Measurements from ENCODE around the gene CHRNB2.

Gene CHRNB2

DNA sequence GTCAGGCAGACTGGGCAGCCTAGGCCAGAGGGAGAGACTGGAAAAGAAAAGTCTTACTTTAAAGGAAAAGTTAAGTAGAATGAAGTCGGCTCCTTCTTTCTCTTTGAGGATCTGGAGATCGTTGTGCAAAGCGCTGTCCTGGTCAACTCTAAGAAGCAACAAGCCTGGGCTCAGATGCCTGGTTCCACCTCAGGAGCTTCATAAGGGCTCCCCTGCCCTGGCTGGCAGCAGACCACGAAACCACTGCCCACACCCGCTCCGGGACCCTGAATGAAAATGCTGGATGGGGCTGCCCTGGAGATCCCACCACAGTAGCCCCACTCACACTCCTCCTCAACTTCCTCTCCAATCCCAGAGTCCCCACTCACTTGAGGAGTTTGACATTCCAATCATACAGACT is 15.5 kb upstream of the CHRNB2 start:
- no peak for DNase-seq (ENCODE audit: low read depth)

DNA sequence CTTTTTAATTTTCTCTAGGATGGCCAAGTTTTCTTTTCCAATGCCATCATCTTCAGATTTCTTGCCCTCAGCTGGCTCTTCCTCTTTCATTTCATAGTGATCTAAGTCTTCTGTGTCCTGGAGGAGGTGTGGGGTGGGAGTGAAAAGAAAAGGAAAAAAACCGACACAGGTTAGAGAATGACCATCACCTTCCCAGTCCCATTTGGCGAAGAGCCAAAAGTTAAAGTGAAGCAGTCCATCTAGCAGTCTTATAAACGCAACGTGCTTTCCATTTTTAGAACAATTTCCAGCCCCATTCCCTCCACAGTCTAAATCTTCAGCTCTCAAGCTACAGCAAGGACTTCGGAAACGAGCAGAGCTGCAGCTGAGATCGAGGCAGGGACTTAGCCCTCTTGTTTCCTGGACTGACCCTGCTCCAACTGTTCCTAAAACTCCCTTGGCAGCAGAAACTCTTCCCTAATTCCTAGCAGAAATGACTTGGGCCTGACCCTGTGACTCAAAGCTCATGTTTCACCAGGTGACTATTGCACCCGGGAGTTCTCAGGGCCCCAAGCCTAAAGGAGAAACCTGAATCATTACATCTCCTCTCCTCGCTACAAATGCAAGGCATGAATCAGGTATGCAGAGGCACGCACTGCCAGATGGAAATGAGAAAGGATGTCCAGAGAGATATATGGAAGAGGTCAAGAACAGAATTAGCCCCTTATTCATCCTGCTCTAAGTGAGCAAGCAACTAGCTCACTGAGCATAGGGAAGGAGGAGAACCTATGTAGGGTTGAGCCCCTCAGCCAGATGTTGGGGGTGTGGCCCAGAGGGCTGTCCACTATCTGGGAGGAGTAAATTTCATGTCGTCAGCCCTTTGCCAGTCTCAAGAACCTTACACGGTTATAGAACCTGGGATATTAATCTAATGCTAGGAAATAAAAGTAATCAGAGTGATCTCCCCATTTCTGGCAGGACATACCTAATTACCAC is 14.2 kb upstream of the CHRNB2 start:
- no peak for DNase-seq (ENCODE audit: low read depth)

DNA sequence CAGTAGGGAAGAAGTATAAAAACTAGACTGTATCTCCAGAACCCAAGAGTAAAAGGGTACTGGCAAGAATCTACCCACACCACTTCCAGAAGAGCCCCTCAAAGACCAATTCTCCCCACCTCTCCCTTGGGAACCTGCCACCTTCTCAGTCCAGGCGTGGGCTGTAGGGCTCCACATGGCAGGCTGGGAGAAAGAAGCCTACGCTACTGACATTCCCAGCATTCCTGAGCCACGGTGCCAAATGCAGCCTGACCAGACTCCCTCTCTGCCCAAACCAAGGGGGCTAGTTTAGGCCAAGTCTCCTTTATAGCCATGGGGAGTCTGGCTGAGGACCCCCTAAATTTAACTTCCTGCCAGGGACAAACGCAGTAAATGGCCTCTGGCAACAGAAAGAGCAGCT is 11.2 kb upstream of the CHRNB2 start:
- DNase-seq (ENCODE audit: low read depth): no peak

DNA sequence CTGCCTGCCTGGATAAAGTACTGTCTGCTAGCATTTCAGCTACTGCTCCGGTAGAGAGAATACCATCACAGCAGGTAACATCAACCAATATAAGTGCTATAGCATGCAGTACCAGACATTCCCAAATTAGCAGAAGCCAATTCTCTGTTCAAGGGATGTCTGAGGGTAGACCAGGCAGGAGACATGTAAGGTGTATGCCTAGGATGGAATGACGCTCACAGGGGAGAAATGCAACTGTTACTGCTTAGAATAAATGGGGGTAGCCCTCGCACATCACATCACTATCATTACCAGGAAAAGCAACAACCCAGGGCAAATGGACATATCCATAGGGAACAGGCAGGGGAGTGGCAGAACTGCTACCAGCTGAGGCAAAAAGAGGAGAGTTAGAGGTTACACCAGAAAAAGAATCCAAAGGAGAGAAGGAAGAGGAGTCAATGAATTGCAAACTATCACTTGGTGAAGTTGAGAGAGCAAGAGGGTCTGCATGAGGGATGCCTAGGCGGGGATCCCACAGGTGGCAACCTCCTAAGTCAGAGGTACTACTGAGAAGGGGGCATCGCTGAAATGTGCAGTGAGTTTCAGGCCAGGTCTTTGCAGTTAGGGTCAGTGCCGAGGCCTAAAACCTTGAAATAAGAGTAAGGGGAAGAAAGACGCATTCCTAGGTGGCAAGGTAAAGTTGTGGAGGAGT is 10.2 kb upstream of the CHRNB2 start:
- no peak for DNase-seq (ENCODE audit: low read depth)

DNA sequence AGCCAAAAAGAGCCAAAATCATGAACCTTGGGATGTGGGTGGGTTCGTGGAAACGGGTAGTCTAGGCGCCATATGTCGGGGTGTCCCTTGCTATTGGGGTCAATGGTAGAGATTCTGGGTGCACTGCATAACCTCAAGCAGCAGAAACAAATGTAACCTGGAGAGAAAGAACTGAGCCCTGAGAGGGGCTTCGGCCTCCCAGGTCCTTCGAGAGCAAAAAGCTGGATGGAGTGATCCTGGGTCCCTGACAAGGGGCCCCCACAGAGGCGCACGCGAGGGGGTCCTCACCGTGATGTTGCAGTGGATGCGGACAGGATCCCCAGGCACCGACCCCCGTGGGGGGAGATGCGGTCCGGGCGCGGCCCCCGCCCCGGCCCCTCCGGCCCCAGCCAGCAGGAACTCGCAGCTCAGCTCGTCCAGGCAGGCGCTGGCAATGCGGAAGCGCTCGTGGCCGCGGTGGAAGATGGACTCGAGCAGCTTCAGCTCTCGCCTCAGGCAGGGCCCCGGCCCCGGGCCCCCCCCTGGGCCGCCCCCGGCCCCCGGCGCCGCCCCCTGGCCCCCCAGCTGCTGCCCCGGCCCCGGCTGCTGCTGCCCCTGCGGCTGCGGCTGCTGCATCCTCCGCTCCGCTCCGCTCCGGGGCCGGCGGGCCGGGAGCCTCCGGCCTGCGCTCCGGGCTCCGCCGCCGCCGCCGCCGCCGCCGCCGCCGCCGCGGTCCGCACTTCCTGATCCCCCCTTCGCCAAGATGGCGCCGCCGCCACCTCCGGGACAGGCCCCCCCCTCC is 9.4 kb upstream of the CHRNB2 start, which contains the start of gene UBE2Q1:
Gene UBE2Q1, minus strand, starts transcription at position 724 of the 781 bp plus-strand sequence. Its CDS starts 109 bp downstream, at position 615.
- peak; percentile 15 for DNase-seq (ENCODE audit: low read depth)

DNA sequence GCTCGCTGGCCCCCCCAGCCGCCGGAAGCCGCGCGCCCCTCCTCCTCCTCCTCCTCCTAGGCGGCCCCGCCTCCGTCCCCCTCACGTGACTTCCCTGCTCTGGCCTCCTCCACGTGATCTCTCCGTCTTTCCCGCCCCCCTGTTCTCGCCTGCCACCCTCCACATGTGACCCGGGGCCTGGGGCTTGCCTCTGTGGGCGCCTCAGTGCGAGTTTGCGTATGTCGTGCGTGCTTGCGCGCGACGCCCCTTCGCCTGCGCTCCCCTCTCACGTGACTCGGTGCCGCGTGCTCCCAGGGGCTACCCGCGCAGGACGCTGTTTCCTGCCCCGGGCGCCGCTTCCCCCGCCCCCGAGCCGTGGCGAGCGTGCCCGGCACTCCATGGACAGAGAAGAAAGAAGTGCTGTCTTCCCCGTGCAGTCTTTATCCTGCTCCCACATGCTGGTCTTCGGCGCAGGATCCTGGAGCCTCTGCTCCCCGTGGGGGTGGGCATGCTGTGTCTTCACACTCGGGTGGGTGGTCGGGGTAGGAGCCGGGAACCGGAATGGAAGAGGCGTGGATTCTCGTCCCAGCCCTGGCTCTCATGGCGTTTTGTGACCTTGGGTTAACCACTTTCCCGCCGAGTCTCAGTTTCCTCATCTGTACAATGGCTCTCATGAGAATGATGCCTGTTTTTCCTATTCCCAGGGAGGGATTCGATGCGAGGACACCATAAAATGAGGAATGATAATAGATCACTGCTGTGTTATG is 8.7 kb upstream of the CHRNB2 start:
- DNase-seq (ENCODE audit: low read depth): peak; percentile 99

DNA sequence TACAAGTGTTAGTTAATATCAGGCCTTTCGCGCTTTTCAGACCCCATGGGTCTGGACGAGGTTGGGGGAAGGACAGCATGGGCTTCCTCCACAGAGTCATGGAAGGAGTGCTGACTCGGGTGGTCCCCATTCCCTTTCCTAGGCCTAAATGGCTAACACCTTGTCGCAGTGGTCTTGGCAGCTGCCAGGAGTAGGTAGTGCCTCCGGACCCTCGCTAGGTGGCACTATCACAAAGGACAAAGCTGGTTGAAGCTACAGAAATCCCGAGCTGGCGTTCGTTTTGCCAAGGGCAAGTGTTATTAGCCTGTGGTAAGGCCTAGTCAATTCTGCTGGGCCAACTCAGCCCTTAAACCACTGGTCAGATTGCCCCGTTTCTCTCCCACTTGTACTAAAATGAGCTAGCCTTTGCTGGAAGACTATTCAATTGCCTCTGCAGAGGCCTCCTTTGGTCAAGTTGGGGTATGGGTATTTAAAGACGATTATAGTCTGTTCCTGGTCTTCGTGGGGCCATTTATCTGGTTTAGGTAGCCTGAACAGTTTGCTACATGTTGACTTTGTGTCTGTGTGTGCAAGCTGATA is 8.0 kb upstream of the CHRNB2 start:
- peak; percentile 68 for DNase-seq (ENCODE audit: low read depth)

DNA sequence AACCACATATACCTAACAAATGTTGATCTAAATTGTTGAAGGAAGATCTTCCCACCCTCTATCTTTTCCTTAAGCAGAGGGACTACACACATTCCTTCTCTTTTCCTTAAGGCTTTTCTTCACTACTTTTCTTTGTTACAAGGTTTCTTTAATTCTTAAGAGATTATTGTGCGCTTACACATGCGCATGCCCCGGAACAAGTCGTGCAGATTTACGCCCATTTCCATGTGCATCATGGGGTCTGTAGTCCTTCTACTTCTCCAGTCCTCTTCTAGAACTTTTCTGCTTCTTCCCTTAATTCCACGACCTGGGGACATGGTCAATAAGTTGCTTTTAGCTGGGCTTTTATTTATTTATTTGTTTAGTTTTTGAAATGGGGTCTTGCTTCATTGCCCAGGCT is 1.7 kb upstream of the CHRNB2 start:
- DNase-seq (ENCODE audit: low read depth): no peak

DNA sequence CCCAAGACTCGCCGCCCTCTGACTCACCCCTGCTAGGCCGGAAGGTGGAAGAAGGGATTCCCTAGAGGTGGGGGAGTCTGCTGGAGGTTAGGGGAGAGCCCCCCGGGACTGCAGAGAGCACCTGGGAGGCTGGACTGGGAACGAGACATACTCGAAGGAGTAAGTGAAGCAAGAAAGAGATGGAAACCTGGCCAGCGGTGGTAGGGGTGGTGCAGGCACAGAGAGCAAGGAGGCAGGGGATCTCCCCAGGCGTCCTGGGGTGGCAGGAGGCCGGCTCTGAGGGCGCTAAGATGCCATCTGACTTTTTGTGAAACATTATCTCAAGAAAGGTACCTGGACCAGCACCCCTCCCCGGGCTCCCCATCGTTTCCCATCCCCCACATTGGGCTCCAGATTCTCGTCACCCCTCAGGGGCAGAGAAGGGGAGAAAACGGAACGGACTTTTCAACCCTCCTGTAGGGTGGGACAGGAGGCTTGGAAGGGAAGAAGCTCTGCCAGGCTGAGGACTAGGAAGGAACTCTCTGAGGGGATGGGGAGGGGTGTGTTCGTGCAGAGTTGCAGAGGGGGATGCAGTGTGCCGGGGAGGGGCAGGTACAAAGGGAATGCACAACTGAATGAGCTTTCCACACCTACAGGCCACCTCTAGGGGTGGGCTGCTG is 708 bp downstream of the CHRNB2 start:
- DNase-seq (ENCODE audit: low read depth): no peak

DNA sequence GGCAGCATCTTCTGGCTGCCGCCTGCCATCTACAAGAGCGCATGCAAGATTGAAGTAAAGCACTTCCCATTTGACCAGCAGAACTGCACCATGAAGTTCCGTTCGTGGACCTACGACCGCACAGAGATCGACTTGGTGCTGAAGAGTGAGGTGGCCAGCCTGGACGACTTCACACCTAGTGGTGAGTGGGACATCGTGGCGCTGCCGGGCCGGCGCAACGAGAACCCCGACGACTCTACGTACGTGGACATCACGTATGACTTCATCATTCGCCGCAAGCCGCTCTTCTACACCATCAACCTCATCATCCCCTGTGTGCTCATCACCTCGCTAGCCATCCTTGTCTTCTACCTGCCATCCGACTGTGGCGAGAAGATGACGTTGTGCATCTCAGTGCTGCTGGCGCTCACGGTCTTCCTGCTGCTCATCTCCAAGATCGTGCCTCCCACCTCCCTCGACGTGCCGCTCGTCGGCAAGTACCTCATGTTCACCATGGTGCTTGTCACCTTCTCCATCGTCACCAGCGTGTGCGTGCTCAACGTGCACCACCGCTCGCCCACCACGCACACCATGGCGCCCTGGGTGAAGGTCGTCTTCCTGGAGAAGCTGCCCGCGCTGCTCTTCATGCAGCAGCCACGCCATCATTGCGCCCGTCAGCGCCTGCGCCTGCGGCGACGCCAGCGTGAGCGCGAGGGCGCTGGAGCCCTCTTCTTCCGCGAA is 3.8 kb downstream of the CHRNB2 start:
- no peak for DNase-seq (ENCODE audit: low read depth)

DNA sequence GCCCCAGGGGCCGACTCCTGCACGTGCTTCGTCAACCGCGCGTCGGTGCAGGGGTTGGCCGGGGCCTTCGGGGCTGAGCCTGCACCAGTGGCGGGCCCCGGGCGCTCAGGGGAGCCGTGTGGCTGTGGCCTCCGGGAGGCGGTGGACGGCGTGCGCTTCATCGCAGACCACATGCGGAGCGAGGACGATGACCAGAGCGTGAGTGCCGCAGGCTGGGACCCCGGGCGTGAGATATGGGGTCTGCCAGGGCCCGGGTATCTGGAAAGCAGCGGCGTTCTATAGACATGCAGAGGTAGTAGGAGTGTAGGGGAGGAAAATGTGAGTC is 4.3 kb downstream of the CHRNB2 start:
- no peak for DNase-seq (ENCODE audit: low read depth)

DNA sequence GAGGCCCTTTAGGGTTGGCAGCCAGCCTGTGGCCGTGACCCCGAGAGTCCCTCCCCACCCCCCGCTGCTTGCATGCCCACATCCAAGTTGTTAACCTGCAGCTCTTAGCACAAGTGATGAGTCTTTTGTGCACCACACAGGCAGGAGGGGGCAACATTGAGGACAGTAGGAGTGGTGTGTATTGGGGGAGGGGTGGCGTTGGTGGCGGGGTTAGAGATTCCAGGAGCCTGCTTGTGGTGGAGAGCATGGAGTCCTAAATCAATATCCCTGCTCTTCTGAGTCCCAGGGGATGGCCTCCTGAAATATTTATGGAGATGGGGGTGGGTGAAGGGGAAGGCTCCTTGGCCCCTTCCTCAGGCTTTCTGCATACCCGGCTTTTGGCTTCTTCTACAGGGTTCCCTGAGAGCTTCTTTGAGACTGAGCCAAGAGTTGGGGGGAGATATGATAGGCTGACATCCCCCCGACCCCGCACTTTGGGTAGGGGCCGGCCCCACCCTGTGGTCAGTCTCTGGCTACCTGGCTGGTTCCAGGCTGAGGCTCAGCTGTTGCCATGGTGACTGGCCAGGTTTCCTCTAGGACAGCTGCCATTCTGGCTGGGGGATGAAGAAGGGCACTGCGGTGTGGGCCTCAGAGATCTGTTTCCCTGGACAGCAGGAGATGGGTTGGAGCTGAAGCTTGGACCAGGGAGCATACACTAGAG is 5.0 kb downstream of the CHRNB2 start:
- DNase-seq (ENCODE audit: low read depth): no peak

DNA sequence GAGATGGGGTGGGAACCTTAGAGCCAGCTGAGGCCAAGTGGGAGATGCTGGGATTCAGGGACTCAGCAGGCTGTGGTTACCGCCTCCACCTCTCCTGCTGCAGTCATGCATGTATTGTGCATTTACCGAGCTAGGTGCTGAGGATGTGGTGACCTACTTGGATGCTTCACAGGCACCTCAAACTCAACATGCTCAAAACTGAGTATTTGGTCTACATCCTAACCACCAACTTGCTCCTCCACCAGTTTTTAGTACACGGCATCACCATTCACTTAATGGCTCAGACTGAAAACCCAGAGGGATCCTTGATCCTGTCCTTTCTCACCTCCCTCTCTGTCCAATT is 5.6 kb downstream of the CHRNB2 start:
- DNase-seq (ENCODE audit: low read depth): no peak

DNA sequence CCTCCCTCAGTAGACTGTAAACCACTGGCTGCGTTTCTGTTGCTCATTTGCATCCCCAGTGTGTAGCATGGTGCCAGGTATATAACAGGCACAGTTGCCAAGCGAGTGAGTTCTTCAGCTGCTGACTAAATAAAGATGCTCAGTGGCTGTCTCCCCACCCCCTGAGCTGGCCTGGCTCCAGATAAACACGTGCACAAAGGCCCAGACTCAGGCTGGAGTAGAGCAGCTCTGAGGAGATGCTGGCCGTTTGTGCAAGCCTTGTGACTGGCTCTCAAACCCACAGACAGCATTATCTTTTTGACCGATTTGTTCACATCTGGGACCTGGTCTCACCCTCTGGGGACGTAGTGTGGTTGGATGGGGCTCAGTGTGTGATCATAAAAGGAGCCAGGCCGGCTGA is 7.1 kb downstream of the CHRNB2 start:
- no peak for DNase-seq (ENCODE audit: low read depth)

DNA sequence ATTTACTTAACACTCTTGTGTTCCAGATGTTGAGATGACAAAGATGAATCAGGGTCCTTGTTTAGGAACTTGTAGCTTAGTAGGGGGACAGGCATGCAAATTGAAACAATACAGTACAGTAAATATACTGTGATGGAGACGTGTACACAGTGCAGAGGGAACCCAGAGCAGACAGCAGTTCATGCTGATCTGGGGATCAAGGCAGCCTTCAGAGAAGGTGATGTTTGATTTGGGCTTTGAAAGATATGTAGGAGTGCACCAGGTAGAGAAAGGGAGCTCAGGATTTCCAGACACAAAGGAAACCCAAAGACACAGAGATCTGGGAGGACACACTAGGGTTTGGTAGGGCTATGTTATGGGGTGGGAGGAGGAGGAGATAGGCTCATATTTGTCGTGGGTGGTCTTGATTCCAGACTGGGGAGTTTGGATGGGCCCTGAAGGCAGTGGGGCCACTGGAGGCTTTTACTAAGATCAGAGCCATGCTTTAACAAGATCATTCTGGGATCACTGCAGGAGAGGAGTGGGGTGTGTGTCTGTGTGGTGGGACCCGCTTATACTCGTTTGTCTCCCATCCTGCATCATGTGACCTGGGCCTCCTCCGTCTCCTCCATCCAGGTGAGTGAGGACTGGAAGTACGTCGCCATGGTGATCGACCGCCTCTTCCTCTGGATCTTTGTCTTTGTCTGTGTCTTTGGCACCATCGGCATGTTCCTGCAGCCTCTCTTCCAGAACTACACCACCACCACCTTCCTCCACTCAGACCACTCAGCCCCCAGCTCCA is 7.8 kb downstream of the CHRNB2 start:
- DNase-seq (ENCODE audit: low read depth): no peak

DNA sequence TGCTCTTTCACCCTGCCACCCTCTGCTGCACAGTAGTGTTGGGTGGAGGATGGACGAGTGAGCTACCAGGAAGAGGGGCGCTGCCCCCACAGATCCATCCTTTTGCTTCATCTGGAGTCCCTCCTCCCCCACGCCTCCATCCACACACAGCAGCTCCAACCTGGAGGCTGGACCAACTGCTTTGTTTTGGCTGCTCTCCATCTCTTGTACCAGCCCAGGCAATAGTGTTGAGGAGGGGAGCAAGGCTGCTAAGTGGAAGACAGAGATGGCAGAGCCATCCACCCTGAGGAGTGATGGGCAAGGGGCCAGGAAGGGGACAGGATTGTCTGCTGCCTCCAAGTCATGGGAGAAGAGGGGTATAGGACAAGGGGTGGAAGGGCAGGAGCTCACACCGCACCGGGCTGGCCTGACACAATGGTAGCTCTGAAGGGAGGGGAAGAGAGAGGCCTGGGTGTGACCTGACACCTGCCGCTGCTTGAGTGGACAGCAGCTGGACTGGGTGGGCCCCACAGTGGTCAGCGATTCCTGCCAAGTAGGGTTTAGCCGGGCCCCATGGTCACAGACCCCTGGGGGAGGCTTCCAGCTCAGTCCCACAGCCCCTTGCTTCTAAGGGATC is 8.5 kb downstream of the CHRNB2 start:
- no peak for DNase-seq (ENCODE audit: low read depth)

DNA sequence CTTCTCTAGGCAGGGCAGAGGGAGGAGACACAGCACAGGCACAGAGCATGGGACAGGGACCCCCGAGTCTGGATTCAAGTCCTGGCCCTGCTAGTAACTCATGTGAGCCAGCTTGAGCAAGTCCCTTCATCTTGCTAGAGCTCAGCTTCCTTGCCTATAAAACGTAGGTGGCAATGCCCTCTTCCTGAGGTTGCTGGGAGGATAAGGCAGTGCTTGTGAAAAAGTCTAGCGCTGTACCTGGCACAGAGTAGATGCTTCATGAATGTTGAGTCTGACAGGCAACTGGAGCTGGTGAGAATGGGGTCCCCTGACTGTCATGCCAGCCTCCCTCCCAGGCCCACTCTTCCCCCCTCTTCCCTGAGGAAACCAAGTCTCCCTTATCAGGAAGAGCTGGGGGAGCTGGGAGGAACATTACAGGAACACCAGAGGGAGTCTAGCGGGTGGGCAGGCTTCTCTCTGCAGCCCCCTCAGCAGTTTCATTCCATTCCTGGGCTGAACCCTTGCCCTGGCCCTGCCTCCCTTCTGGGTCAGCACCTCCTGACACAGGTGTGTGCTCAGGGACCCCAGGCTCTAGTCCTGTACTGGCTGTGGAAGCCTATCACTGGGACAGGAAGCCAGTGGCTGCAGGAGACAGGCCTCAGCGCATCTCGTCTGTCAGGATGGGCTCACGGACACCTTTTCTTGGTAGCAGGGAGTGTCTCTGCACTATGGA is 9.9 kb downstream of the CHRNB2 start:
- DNase-seq (ENCODE audit: low read depth): no peak

DNA sequence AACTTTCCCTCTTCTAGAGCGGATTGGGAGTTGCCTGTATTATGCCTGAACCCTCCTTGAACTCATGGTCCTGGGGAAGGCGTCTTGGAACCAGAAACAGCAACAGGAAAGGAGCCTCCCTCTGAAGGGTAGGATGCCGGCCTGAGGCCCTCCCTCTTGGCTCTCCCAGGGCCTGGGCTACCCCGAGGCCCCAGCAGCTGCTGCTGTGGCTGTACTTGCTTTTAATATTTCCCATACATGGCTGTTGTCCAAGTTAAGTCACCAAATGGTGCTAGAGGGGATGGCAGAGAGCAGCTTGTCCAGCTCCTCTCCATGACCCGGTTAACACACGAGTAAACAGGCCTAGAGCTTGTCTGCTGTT is 10.5 kb downstream of the CHRNB2 start:
- no peak for DNase-seq (ENCODE audit: low read depth)

All from stimulated activated CD8-positive, alpha-beta memory T cell treated with anti-CD3 and anti-CD28 coated beads, Interleukin-12 subunit alpha, Interleukin-12 subunit beta, amount 100 ng/mL, for 1 hour (primary cell).